Activated T-cell treated with anti-CD3 and anti-CD28 coated beads, Interleukin-2, amount 50 U/mL, for 48 hours (primary cell): Measurements from ENCODE around the gene KLHL26.

Experiments
- DNase-seq, 2 experiments: peaks; one replicate each; pipeline ENCODE4 v3.0.0-alpha.2; 2020

KLHL26 gene

GRCh38 chr19:18601875-18602274, 35.0 kb upstream of the KLHL26 start:
- no peak for DNase-seq

GRCh38 chr19:18603255-18603957, 33.4 kb upstream of the KLHL26 start:
- DNase-seq = no peak

GRCh38 chr19:18603958-18604819, 32.6 kb upstream of the KLHL26 start:
- DNase-seq = no peak

- DNase-seq = no peak
These were observed 32.0 kb upstream of the KLHL26 start for GRCh38 chr19:18604820-18605159.

GRCh38 chr19:18605196-18605545, 31.7 kb upstream of the KLHL26 start:
- DNase-seq = no peak

- DNase-seq = no peak
These were observed 31.1 kb upstream of the KLHL26 start for GRCh38 chr19:18605546-18606280.

- DNase-seq = no peak
These were observed 30.3 kb upstream of the KLHL26 start, which contains the start of gene CRLF1 for GRCh38 chr19:18606281-18607225. TSS of gene CRLF1 (minus strand) at chr19:18606799. CDS start at chr19:18606656, 143 bp downstream.

- DNase-seq = no peak
These were observed 29.4 kb upstream of the KLHL26 start for GRCh38 chr19:18607226-18608101.

GRCh38 chr19:18608102-18608804, 28.6 kb upstream of the KLHL26 start:
- DNase-seq = no peak

- no peak for DNase-seq
These were observed 27.8 kb upstream of the KLHL26 start for GRCh38 chr19:18608805-18609716.

- no peak for DNase-seq
These were observed 27.1 kb upstream of the KLHL26 start for GRCh38 chr19:18609717-18610051.

GRCh38 chr19:18610245-18610555, 26.6 kb upstream of the KLHL26 start:
- no peak for DNase-seq

GRCh38 chr19:18610556-18611326, 26.1 kb upstream of the KLHL26 start:
- no peak for DNase-seq

- DNase-seq = no peak
These were observed 25.3 kb upstream of the KLHL26 start for GRCh38 chr19:18611327-18612050.

GRCh38 chr19:18612051-18612771, 24.6 kb upstream of the KLHL26 start:
- DNase-seq = no peak

GRCh38 chr19:18612772-18613588, 23.8 kb upstream of the KLHL26 start, which contains the start of gene TMEM59L:
TSS of gene TMEM59L (plus strand) at chr19:18612870. CDS start at chr19:18612959, 89 bp downstream.
- no peak for DNase-seq
